Endothelial cell of umbilical vein (primary cell): ENCODE results near the gene KANK2.

ENCODE experiments used
- CTCF ChIP-seq, 2 donors: IDR thresholded peaks; 1 replicate in 1 of 2; 2 replicates in 1 of 2; pipeline ENCODE4 v1.5.1; 2011; ENCODE audit warnings: low read length in 2 of 2, mild to moderate bottlenecking in 2 of 2, moderate library complexity in 2 of 2, control low read depth in 1 of 2, inconsistent platforms in 1 of 2, low read depth in 1 of 2; ENCODE audit not compliant: insufficient read depth in 1 of 2; ENCODE audit errors: extremely low read depth in 1 of 2
- EZH2 ChIP-seq: IDR thresholded peaks from 2 replicates; pipeline ENCODE4 v1.6.1; 2012; ENCODE audit warnings: borderline replicate concordance, low read depth, mild to moderate bottlenecking, moderate library complexity, low read length, inconsistent platforms; ENCODE audit not compliant: severe bottlenecking
- POLR2A ChIP-seq: IDR thresholded peaks from 2 replicates; pipeline ENCODE4 v1.6.1; 2012; ENCODE audit warnings: low read depth, mild to moderate bottlenecking, control low read depth, low read length
- POLR2AphosphoS5 ChIP-seq: IDR thresholded peaks from 2 replicates; pipeline ENCODE4 v1.6.1; 2012; ENCODE audit warnings: low read depth, mild to moderate bottlenecking, control low read depth, low read length, moderate library complexity; ENCODE audit not compliant: insufficient read depth

GRCh38 chr19:11171144-11171543 is 26.2 kb downstream of the KANK2 start:
- TF ChIP-seq POLR2A (no peak), POLR2AphosphoS5 (no peak), CTCF (IDR thresholded peaks at IDR 0.05; ENCODE audit: extremely low read depth in 1 of 2, insufficient read depth in 1 of 2, low read depth in 1 of 2, low read length in 2 of 2) (no peak), EZH2 (no peak)
